ENCODE data around the gene PIGL.

DNA sequence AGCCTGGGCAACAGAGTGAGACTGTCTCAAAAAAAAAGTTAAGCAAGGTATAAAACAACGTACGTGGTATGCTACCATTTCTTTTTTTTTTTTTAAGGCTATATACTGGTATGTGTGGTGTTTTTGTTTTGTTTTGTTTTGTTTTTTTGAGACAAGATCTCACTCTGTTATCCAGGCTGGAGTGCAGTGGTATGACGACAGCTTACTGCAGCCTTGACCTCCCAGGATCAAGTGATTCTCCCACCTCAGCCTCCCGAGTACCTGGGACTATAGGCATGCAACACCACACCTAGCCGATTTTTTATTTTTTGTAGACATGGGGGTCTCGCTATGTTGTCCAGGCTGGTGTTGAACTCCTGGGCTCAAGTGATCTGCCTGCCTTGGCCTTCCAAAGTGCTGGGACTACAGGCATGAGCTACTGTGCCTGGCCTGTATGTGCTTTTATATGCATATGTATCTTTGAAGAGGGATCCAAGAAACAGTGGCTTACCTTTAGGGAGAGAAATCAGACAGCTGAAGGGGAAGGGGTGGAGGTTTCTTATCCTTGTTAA, 129.8 kb downstream of the PIGL start:
- TF ChIP-seq POLR2A (IDR thresholded peaks at IDR 0.05; ENCODE audit: low read depth, low read length) = no peak
- TF ChIP-seq TAF1 (IDR thresholded peaks at IDR 0.05; ENCODE audit: low read depth, low read length) = no peak
- no peak for TF ChIP-seq POLR2AphosphoS5 (IDR thresholded peaks at IDR 0.05; ENCODE audit: low read depth, low read length)
- no peak for TF ChIP-seq POU2F2 (IDR thresholded peaks at IDR 0.05; ENCODE audit: low read depth, low read length)
- no peak for TF ChIP-seq SPI1 (IDR thresholded peaks at IDR 0.05; ENCODE audit: low read depth, low read length)
- TF ChIP-seq PAX5 (IDR thresholded peaks at IDR 0.05; ENCODE audit: insufficient read depth, low read length, severe bottlenecking) = no peak

Data from GM12891 (cell line).